ENCODE data around the gene IGF2BP2.

IGF2BP2 gene

GRCh38 chr3:185827595-185828344, 2.9 kb upstream of the IGF2BP2 start:
- no peak for TF ChIP-seq CTCF (IDR thresholded peaks at IDR 0.05; ENCODE audit: low read depth, low read length)
- DNase-seq (ENCODE audit: extremely low read depth, low read depth) = no peak

GRCh38 chr3:185825639-185826481, 1.0 kb upstream of the IGF2BP2 start:
- no peak for DNase-seq (ENCODE audit: extremely low read depth, low read depth)
- TF ChIP-seq CTCF (IDR thresholded peaks at IDR 0.05; ENCODE audit: low read depth, low read length) = no peak

- no peak; the same call in none of the 2 replicates for TF ChIP-seq CTCF (IDR thresholded peaks at IDR 0.05; ENCODE audit: low read depth, low read length)
- no peak for DNase-seq (ENCODE audit: extremely low read depth, low read depth)
Observed at GRCh38 chr3:185824051-185825005, 514 bp downstream of the IGF2BP2 start.

GRCh38 chr3:185823078-185824044, 1.5 kb downstream of the IGF2BP2 start:
- TF ChIP-seq CTCF (IDR thresholded peaks at IDR 0.05; ENCODE audit: low read depth, low read length) = peak; percentile 16
- DNase-seq (ENCODE audit: extremely low read depth, low read depth) = no peak

- no peak for TF ChIP-seq CTCF (IDR thresholded peaks at IDR 0.05; ENCODE audit: low read depth, low read length)
- no peak for DNase-seq (ENCODE audit: extremely low read depth, low read depth)
Observed at GRCh38 chr3:185822221-185823000, 2.4 kb downstream of the IGF2BP2 start.

Data from AG09319 (cell line).